ENCODE measurements around the gene FAM219A.

GRCh38 chr9:34369636-34370035, 88.7 kb downstream of the FAM219A start:
- no peak for TF ChIP-seq ZNF396 (CRISPR knock-in tag; IDR thresholded peaks at IDR 0.05; ENCODE audit: borderline replicate concordance)
- TF ChIP-seq, protein P1, sequence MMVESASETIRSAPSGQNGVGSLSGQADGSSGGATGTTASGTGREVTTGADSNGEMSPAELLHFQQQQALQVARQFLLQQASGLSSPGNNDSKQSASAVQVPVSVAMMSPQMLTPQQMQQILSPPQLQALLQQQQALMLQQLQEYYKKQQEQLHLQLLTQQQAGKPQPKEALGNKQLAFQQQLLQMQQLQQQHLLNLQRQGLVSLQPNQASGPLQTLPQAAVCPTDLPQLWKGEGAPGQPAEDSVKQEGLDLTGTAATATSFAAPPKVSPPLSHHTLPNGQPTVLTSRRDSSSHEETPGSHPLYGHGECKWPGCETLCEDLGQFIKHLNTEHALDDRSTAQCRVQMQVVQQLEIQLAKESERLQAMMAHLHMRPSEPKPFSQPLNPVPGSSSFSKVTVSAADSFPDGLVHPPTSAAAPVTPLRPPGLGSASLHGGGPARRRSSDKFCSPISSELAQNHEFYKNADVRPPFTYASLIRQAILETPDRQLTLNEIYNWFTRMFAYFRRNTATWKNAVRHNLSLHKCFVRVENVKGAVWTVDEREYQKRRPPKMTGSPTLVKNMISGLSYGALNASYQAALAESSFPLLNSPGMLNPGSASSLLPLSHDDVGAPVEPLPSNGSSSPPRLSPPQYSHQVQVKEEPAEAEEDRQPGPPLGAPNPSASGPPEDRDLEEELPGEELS (CRISPR knock-in tag; IDR thresholded peaks at IDR 0.05), result no peak
